ENCODE data around the gene NAT9.

GRCh38 chr17:74767111-74767516 lies 9.0 kb downstream of the NAT9 start:
- TF ChIP-seq, protein P1, sequence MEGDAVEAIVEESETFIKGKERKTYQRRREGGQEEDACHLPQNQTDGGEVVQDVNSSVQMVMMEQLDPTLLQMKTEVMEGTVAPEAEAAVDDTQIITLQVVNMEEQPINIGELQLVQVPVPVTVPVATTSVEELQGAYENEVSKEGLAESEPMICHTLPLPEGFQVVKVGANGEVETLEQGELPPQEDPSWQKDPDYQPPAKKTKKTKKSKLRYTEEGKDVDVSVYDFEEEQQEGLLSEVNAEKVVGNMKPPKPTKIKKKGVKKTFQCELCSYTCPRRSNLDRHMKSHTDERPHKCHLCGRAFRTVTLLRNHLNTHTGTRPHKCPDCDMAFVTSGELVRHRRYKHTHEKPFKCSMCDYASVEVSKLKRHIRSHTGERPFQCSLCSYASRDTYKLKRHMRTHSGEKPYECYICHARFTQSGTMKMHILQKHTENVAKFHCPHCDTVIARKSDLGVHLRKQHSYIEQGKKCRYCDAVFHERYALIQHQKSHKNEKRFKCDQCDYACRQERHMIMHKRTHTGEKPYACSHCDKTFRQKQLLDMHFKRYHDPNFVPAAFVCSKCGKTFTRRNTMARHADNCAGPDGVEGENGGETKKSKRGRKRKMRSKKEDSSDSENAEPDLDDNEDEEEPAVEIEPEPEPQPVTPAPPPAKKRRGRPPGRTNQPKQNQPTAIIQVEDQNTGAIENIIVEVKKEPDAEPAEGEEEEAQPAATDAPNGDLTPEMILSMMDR (IDR thresholded peaks at IDR 0.05): no peak
- TF ChIP-seq POLR2A (IDR thresholded peaks at IDR 0.05): no peak
